SU-DHL-6 (cell line): ENCODE measurements around the gene SGCD.

Experiments
- CTCF ChIP-seq: fragments of 200-600 bp; sonication (generic); IDR thresholded peaks from one replicate; pipeline ENCODE4 v1.5.1; 2017; ENCODE audit warnings: antibody characterized with exemption, mild to moderate bottlenecking, low read length, moderate library complexity; ENCODE audit not compliant: insufficient read depth, poor library complexity, severe bottlenecking
- EZH2phosphoT487 ChIP-seq: fragments of 200-600 bp; sonication (generic), shearing (Covaris generic); conservative IDR thresholded peaks from 2 replicates; pipeline ENCODE4 v1.6.1; 2018; ENCODE audit warnings: mild to moderate bottlenecking, antibody characterized with exemption, low read length, moderate library complexity, mixed read lengths

GRCh38 chr5:156534906-156535485 lies 208.0 kb downstream of the SGCD start:
- TF ChIP-seq CTCF (no peak), EZH2phosphoT487 (no peak)
